Measurements from ENCODE around the gene CDHR1.
"Not testable (repeated sequence)": the region's sequence is repeated elsewhere in the genome, so short reads cannot be mapped to it uniquely, and the experiment has no call there.

CDHR1 gene

DNA sequence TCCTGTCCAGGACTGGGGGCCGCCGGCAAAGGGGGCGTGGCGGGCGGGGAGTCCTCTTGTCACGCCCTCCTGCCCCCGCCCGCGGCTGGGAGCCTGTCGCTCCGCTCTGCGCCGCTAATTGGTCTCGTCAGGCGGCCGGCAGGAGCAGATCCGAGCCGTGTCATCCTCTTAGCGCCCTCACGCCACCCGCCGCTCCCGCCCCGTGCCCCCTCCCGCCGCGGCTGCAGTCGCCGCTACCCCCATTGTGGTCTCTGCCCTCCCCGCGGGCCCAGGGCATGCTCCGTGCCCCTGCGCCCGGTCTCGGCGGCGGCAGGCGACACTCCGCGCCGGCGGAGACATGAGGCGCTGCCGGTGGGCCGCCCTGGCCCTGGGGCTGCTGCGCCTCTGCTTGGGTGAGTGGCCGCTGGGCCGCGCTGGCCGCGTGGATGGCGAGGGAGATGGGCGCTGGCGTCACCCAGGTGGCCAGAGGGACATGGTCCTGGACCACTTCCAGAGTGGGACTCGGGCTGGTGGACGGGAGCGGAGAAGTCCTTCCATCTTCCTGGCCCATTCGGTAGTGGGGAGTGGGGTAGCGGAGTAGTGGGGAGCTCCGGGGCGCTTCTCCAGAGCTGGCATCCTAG is at the start of gene CDHR1:
Gene CDHR1, plus strand, starts transcription at position 114 of the 620 bp plus-strand sequence. Its CDS starts 224 bp downstream, at position 338.
- Histone ChIP-seq H3K9ac (ENCODE audit: insufficient read length) (no peak within 1 kb of the TSS), H3K9me3 (ENCODE audit: low read depth, low read length) (no peaks in the 10 kb centered on the region), H3K36me3 (ENCODE audit: insufficient read depth, low read length) (no peaks in the 10 kb centered on the region), H3K4me3 (no peak within 1 kb of the TSS), H3K27ac (no peak within 1 kb of the TSS)
- no peak for TF ChIP-seq POLR2AphosphoS5 (IDR thresholded peaks at IDR 0.05; ENCODE audit: borderline replicate concordance, low read depth, low read length)
- TF ChIP-seq EZH2 (IDR thresholded peaks at IDR 0.05) = no peak
- no peak for TF ChIP-seq FOXP2 (optimal IDR thresholded peaks at IDR 0.05; ENCODE audit: control extremely low read depth, extremely low read length, insufficient read depth)
- no peak for DNase-seq (ENCODE audit: low read depth, low spot score)

DNA sequence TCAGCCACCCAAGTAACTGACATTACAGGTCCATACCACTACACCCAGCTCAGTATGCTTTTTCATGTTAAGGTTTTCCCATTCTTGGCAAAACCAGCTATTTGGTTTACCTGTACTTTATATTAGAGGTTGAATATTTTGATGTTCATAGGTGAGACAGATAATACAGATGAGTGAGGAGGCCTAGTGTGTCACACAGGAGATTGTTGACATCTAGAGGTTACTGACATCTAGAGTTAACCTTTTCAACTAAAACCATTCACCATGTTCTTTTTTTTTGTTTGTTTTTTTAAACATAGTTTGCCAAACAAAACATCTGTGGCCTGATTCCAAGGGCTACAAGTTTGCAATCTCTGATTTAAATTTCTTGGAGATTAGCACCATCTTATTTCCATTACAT is 47.0 kb upstream of the CDHR1 start:
- H3K4me3 ChIP-seq = no peak overlapping the region
- no peaks in the 10 kb centered on the region for H3K9me3 ChIP-seq (ENCODE audit: low read depth, low read length)
- no peak for DNase-seq (ENCODE audit: low read depth, low spot score)
- peaks cover 60% of the 10 kb centered on the region for H3K36me3 ChIP-seq (ENCODE audit: insufficient read depth, low read length)
- no peak overlapping the region for H3K27ac ChIP-seq
- TF ChIP-seq FOXP2 (optimal IDR thresholded peaks at IDR 0.05; ENCODE audit: control extremely low read depth, extremely low read length, insufficient read depth) (no peak), POLR2AphosphoS5 (IDR thresholded peaks at IDR 0.05; ENCODE audit: borderline replicate concordance, low read depth, low read length) (no peak), EZH2 (IDR thresholded peaks at IDR 0.05) (no peak)
- no peak overlapping the region for H3K9ac ChIP-seq (ENCODE audit: insufficient read length)

DNA sequence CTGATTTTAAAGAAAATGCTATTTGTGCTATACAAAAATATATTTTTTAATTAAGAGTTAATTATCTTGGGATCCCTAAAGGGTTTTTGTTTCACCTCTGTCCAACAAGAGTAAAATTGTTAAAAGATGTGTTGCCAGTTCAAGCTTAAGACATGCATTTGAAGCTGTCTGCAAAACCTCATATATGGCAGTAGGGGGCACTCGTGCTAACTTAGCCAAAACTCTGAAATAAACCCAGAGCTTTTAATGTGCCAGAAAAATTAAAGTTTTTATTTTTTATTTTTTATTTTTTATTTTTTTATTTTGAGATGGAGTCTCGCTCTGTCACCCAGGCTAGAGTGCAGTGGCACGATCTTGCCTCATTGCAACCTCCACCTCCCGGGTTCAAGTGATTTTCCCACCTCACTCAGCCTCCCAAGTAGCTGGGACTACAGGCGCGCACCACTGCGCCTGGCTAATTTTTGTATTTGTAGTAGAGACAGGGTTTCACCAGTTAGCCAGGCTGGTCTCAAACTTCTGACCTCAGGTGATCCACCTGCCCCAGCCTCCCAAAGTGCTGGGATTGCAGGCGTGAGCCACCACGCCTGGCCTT is 46.2 kb upstream of the CDHR1 start:
- DNase-seq (ENCODE audit: low read depth, low spot score); H3K4me3 ChIP-seq; H3K9me3 ChIP-seq (ENCODE audit: low read depth, low read length); H3K9ac ChIP-seq (ENCODE audit: insufficient read length); H3K27ac ChIP-seq: not testable (repeated sequence)
- H3K36me3 ChIP-seq (ENCODE audit: insufficient read depth, low read length) = peaks cover 59% of the 10 kb centered on the region

DNA sequence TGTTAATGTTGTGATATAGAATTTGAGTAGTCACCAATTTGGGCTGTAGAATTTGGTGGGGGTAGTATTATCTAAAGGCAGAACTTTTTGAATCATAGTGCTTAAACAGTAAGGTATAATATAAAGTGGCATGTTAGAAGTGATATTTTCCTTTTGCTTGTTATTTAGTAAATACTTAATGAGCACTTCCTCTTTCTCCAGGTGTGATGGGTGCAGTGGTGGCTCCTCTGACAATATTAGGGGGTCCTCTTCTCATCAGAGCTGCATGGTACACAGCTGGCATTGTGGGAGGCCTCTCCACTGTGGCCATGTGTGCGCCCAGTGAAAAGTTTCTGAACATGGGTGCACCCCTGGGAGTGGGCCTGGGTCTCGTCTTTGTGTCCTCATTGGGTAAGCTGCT is 44.5 kb upstream of the CDHR1 start:
- Histone ChIP-seq H3K9me3 (ENCODE audit: low read depth, low read length) (no peaks in the 10 kb centered on the region), H3K36me3 (ENCODE audit: insufficient read depth, low read length) (peaks cover 49% of the 10 kb centered on the region), H3K27ac (no peak overlapping the region), H3K9ac (ENCODE audit: insufficient read length) (no peak overlapping the region), H3K4me3 (no peak overlapping the region)
- DNase-seq (ENCODE audit: low read depth, low spot score) = no peak
- no peak for TF ChIP-seq EZH2 (IDR thresholded peaks at IDR 0.05)
- TF ChIP-seq FOXP2 (optimal IDR thresholded peaks at IDR 0.05; ENCODE audit: control extremely low read depth, extremely low read length, insufficient read depth) = no peak
- TF ChIP-seq POLR2AphosphoS5 (IDR thresholded peaks at IDR 0.05; ENCODE audit: borderline replicate concordance, low read depth, low read length) = no peak

DNA sequence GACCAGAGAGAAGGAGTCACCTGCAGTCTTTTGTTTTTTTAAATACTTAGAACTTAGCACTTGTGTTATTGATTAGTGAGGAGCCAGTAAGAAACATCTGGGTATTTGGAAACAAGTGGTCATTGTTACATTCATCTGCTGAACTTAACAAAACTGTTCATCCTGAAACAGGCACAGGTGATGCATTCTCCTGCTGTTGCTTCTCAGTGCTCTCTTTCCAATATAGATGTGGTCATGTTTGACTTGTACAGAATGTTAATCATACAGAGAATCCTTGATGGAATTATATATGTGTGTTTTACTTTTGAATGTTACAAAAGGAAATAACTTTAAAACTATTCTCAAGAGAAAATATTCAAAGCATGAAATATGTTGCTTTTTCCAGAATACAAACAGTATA is 41.6 kb upstream of the CDHR1 start:
- no peaks in the 10 kb centered on the region for H3K9me3 ChIP-seq (ENCODE audit: low read depth, low read length)
- H3K9ac ChIP-seq (ENCODE audit: insufficient read length) = no peak overlapping the region
- peaks cover 42% of the 10 kb centered on the region for H3K36me3 ChIP-seq (ENCODE audit: insufficient read depth, low read length)
- no peak overlapping the region for H3K4me3 ChIP-seq
- DNase-seq (ENCODE audit: low read depth, low spot score) = no peak
- no peak overlapping the region for H3K27ac ChIP-seq
- TF ChIP-seq POLR2AphosphoS5 (IDR thresholded peaks at IDR 0.05; ENCODE audit: borderline replicate concordance, low read depth, low read length) (no peak), EZH2 (IDR thresholded peaks at IDR 0.05) (no peak), FOXP2 (optimal IDR thresholded peaks at IDR 0.05; ENCODE audit: control extremely low read depth, extremely low read length, insufficient read depth) (no peak)

- Histone ChIP-seq H3K9me3 (ENCODE audit: low read depth, low read length) (no peaks in the 10 kb centered on the region), H3K9ac (ENCODE audit: insufficient read length) (no peak overlapping the region), H3K4me3 (no peak overlapping the region), H3K36me3 (ENCODE audit: insufficient read depth, low read length) (peaks cover 22% of the 10 kb centered on the region; the same call in 1 of the 2 replicates), H3K27ac (no peak overlapping the region)
- DNase-seq (ENCODE audit: low read depth, low spot score) = no peak
- TF ChIP-seq EZH2 (IDR thresholded peaks at IDR 0.05) (no peak), FOXP2 (optimal IDR thresholded peaks at IDR 0.05; ENCODE audit: control extremely low read depth, extremely low read length, insufficient read depth) (no peak), POLR2AphosphoS5 (IDR thresholded peaks at IDR 0.05; ENCODE audit: borderline replicate concordance, low read depth, low read length) (no peak)
Measured at GRCh38 chr10:84155521-84155920, 38.8 kb upstream of the CDHR1 start.

- Histone ChIP-seq H3K9ac (ENCODE audit: insufficient read length) (no peak overlapping the region), H3K9me3 (ENCODE audit: low read depth, low read length) (no peaks in the 10 kb centered on the region), H3K27ac (no peak overlapping the region), H3K4me3 (no peak overlapping the region), H3K36me3 (ENCODE audit: insufficient read depth, low read length) (peaks cover 17% of the 10 kb centered on the region; the same call in 1 of the 2 replicates)
- no peak for TF ChIP-seq EZH2 (IDR thresholded peaks at IDR 0.05)
- no peak for TF ChIP-seq POLR2AphosphoS5 (IDR thresholded peaks at IDR 0.05; ENCODE audit: borderline replicate concordance, low read depth, low read length)
- DNase-seq (ENCODE audit: low read depth, low spot score) = no peak
Measured at GRCh38 chr10:84156009-84156408, 38.3 kb upstream of the CDHR1 start.

DNA sequence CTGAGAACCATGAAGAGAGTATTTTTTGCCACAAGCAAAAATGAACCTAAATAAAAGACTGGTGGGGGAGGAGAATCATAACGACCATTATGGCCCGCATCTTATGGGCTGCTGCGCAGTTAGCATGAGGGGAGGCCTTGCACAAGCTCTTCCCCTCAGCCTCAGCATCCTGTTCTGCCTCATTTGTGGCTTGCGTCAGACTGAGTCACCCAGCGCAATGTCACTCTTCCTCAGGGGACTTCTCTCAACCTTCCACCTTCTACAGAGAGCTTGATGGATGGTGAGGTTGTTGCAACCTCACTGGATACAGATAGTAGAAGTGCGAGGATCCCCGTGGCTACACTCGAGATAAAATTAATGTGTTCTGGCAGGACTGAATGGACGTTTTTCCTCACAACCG is 37.6 kb upstream of the CDHR1 start:
- no peaks in the 10 kb centered on the region for H3K9me3 ChIP-seq (ENCODE audit: low read depth, low read length)
- TF ChIP-seq EZH2 (IDR thresholded peaks at IDR 0.05) (no peak), FOXP2 (optimal IDR thresholded peaks at IDR 0.05; ENCODE audit: control extremely low read depth, extremely low read length, insufficient read depth) (no peak), POLR2AphosphoS5 (IDR thresholded peaks at IDR 0.05; ENCODE audit: borderline replicate concordance, low read depth, low read length) (no peak)
- no peak overlapping the region for H3K9ac ChIP-seq (ENCODE audit: insufficient read length)
- no peak for DNase-seq (ENCODE audit: low read depth, low spot score)
- H3K27ac ChIP-seq = no peak overlapping the region
- H3K36me3 ChIP-seq (ENCODE audit: insufficient read depth, low read length) = peaks cover 15% of the 10 kb centered on the region; the same call in 1 of the 2 replicates
- no peak overlapping the region for H3K4me3 ChIP-seq

DNA sequence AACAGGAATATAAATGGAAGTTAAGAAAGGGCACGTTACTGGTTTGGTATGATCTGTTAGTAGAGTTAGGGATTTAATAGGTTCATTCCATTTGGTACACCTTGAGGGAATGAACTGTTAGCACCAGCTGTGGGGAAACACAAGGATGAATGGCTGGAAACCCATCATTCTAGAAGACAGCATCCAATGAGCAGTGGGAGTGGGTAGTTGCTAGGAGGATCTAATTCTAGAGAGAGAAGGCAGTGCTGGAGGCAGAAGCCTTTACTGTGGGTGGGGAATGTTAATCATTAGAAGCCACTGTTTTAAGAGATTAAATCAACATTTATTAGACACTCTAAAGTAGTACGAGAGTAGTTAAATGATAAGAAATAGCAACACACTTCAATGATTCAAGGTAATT is 36.3 kb upstream of the CDHR1 start:
- no peak overlapping the region for H3K4me3 ChIP-seq
- peaks cover 5% of the 10 kb centered on the region; the same call in 1 of the 2 replicates for H3K36me3 ChIP-seq (ENCODE audit: insufficient read depth, low read length)
- no peaks in the 10 kb centered on the region for H3K9me3 ChIP-seq (ENCODE audit: low read depth, low read length)
- H3K27ac ChIP-seq = no peak overlapping the region
- no peak overlapping the region for H3K9ac ChIP-seq (ENCODE audit: insufficient read length)
- no peak for DNase-seq (ENCODE audit: low read depth, low spot score)
- no peak for TF ChIP-seq EZH2 (IDR thresholded peaks at IDR 0.05)
- TF ChIP-seq FOXP2 (optimal IDR thresholded peaks at IDR 0.05; ENCODE audit: control extremely low read depth, extremely low read length, insufficient read depth) = no peak
- TF ChIP-seq POLR2AphosphoS5 (IDR thresholded peaks at IDR 0.05; ENCODE audit: borderline replicate concordance, low read depth, low read length) = no peak

All from SK-N-MC (cell line).